Retinal pigment epithelial cell (primary cell): Measurements from ENCODE around the gene POLN.

ENCODE experiments used
- DNase-seq: peaks from one replicate; pipeline ENCODE4 v3.0.0-alpha.2; 2010; ENCODE audit warnings: low read depth
- H3K4me3 ChIP-seq: 2 replicates; pipeline ENCODE4 v1.5.1; 2011; ENCODE audit warnings: mild to moderate bottlenecking, low read length, control low read depth, moderate library complexity
- TF ChIP-seq, protein P1 (sequence below): conservative IDR thresholded peaks from 2 replicates; pipeline ENCODE4 v1.5.1; 2011; ENCODE audit warnings: low read depth, low read length, control low read depth, inconsistent platforms

The POLN gene

GRCh38 chr4:2066571-2067445 lies 175.1 kb downstream of the POLN start:
- TF ChIP-seq, protein P1, sequence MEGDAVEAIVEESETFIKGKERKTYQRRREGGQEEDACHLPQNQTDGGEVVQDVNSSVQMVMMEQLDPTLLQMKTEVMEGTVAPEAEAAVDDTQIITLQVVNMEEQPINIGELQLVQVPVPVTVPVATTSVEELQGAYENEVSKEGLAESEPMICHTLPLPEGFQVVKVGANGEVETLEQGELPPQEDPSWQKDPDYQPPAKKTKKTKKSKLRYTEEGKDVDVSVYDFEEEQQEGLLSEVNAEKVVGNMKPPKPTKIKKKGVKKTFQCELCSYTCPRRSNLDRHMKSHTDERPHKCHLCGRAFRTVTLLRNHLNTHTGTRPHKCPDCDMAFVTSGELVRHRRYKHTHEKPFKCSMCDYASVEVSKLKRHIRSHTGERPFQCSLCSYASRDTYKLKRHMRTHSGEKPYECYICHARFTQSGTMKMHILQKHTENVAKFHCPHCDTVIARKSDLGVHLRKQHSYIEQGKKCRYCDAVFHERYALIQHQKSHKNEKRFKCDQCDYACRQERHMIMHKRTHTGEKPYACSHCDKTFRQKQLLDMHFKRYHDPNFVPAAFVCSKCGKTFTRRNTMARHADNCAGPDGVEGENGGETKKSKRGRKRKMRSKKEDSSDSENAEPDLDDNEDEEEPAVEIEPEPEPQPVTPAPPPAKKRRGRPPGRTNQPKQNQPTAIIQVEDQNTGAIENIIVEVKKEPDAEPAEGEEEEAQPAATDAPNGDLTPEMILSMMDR: no peak
- no peak overlapping the region for H3K4me3 ChIP-seq
- DNase-seq: no peak

DNA sequence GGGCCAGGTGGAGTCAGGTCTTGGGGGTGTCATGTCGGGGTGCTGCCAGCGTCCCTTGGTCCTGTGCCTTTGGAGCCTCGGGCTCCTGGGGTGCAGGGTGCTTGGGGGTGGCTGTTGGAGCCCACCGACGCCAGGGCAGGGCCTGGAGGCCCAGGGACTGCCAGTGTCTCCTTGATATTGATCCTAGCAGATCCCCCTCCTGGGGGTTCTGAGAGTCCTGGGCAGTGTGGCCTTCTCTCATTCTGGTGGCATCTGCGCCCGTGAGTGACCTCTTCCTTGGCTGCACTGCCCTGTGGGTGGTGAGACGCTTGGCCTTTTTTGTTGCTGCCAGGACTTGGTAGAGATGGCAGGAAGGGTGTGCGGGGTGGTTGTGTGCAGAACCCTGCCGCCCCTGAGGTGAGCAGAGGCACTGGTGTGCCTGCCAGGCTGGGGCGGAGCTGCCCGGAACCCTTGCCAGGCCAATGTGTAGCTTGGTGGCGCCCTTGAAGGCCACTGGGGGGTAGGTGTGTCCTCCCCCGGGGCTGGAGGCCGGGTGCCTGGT lies 175.8 kb downstream of the POLN start:
- TF ChIP-seq, protein P1: no peak
- no peak for DNase-seq
- no peak overlapping the region for H3K4me3 ChIP-seq

- no peak for DNase-seq
- TF ChIP-seq, protein P1: no peak
- no peak overlapping the region for H3K4me3 ChIP-seq
Observed at GRCh38 chr4:2065106-2065930, 176.6 kb downstream of the POLN start.

- H3K4me3 ChIP-seq: no peak overlapping the region
Observed at GRCh38 chr4:2064276-2064991, 177.5 kb downstream of the POLN start.

GRCh38 chr4:2063557-2064275 lies 178.2 kb downstream of the POLN start:
- no peak overlapping the region for H3K4me3 ChIP-seq
- DNase-seq: no peak
- TF ChIP-seq, protein P1: no peak

More at GRCh38 chr4:2064276-2064991, 177.5 kb downstream of the POLN start:
- TF ChIP-seq, protein P1: no peak
- DNase-seq: no peak
